Liver (tissue), 9 donors: Measurements from ENCODE around the gene PKP3. TPM values are rescaled to one million over a fixed set of nuclear protein-coding genes. Genes with fewer than 3 reads are reported as not detected.
A peak's percentile ranks its signal among the peaks of the same experiment; 100 is the strongest.

ENCODE experiments used
- DNase-seq: peaks from one replicate; pipeline ENCODE4 v3.0.0-alpha.2; 2017; ENCODE audit warnings: low spot score
- H3K27ac ChIP-seq, 2 donors: one replicate each; pipeline ENCODE4 v1.7.0; 2013; ENCODE audit warnings: inconsistent platforms in 2 of 2, low read length in 2 of 2, control low read depth in 1 of 2, low read depth in 1 of 2, mild to moderate bottlenecking in 1 of 2
- H3K27me3 ChIP-seq, 4 donors: one replicate each; pipeline versions ENCODE4 v1.6.1 to v1.7.0; 2013; ENCODE audit warnings: low read length in 3 of 4, inconsistent platforms in 1 of 4, mild to moderate bottlenecking in 1 of 4, moderate library complexity in 1 of 4; ENCODE audit not compliant: control insufficient read depth in 4 of 4, insufficient read depth in 4 of 4
- H3K36me3 ChIP-seq, 4 donors: one replicate each; pipeline versions ENCODE4 v1.6.1 to v1.7.0; 2013; ENCODE audit warnings: low read length in 3 of 4, mild to moderate bottlenecking in 3 of 4, low read depth in 1 of 4, moderate library complexity in 1 of 4; ENCODE audit not compliant: control insufficient read depth in 4 of 4, insufficient read depth in 3 of 4
- H3K4me1 ChIP-seq, 4 donors: one replicate each; pipeline versions ENCODE4 v1.6.1 to v1.7.0; 2013; ENCODE audit warnings: low read length in 3 of 4, mild to moderate bottlenecking in 3 of 4, moderate library complexity in 1 of 4; ENCODE audit not compliant: control insufficient read depth in 4 of 4, insufficient read depth in 4 of 4
- H3K4me3 ChIP-seq, 3 donors: one replicate each; pipeline versions ENCODE4 v1.6.1 to v1.7.0; 2013; ENCODE audit warnings: low read length in 3 of 3, control low read depth in 1 of 3, low read depth in 1 of 3, mild to moderate bottlenecking in 1 of 3
- H3K9ac ChIP-seq, 2 donors: one replicate each; pipeline ENCODE4 v1.7.0; 2013; ENCODE audit warnings: low read length in 2 of 2, mild to moderate bottlenecking in 2 of 2, moderate library complexity in 2 of 2, control low read depth in 1 of 2, low read depth in 1 of 2
- H3K9me3 ChIP-seq, 4 donors: one replicate each; pipeline versions ENCODE4 v1.6.1 to v1.7.0; 2013; ENCODE audit warnings: low read length in 3 of 4; ENCODE audit not compliant: control insufficient read depth in 4 of 4
- ATF3 ChIP-seq: IDR thresholded peaks from 2 replicates; pipeline ENCODE4 v1.6.1; 2016; ENCODE audit warnings: antibody characterized with exemption
- EGR1 ChIP-seq, 2 donors: IDR thresholded peaks; 2 replicates each; pipeline ENCODE4 v1.6.1; 2016 to 2018; ENCODE audit warnings: antibody characterized with exemption in 2 of 2, low read depth in 2 of 2
- GABPA ChIP-seq, 2 donors: IDR thresholded peaks in 1 of 2; conservative IDR thresholded peaks in 1 of 2; 2 replicates each; pipeline ENCODE4 v1.6.1; 2016; ENCODE audit warnings: antibody characterized with exemption in 2 of 2, mild to moderate bottlenecking in 1 of 2, moderate library complexity in 1 of 2
- HNF4A ChIP-seq, 2 donors: conservative IDR thresholded peaks; 2 replicates each; pipeline ENCODE4 v1.6.1; 2016; ENCODE audit warnings: antibody characterized with exemption in 2 of 2, mild to moderate bottlenecking in 2 of 2
- HNF4G ChIP-seq: IDR thresholded peaks from 2 replicates; pipeline ENCODE4 v1.6.1; 2016; ENCODE audit warnings: antibody characterized with exemption
- MAX ChIP-seq: IDR thresholded peaks from 2 replicates; pipeline ENCODE4 v1.6.1; 2016; ENCODE audit warnings: antibody characterized with exemption
- NR2F2 ChIP-seq: IDR thresholded peaks from 2 replicates; pipeline ENCODE4 v1.6.1; 2016; ENCODE audit warnings: antibody characterized with exemption
- RAD21 ChIP-seq, 2 donors: IDR thresholded peaks; 2 replicates each; pipeline ENCODE4 v1.6.1; 2016; ENCODE audit warnings: antibody characterized with exemption in 2 of 2, mild to moderate bottlenecking in 2 of 2
- REST ChIP-seq: IDR thresholded peaks from 2 replicates; pipeline ENCODE4 v1.6.1; 2016; ENCODE audit warnings: antibody characterized with exemption, mild to moderate bottlenecking
- RXRA ChIP-seq, 2 donors: IDR thresholded peaks; 2 replicates each; pipeline ENCODE4 v1.6.1; 2017 to 2018; ENCODE audit warnings: antibody characterized with exemption in 2 of 2, mild to moderate bottlenecking in 1 of 2
- SP1 ChIP-seq: IDR thresholded peaks from 2 replicates; pipeline ENCODE4 v1.6.1; 2018; ENCODE audit warnings: antibody characterized with exemption, mild to moderate bottlenecking
- TAF1 ChIP-seq: conservative IDR thresholded peaks from 2 replicates; pipeline ENCODE4 v1.6.1; 2016; ENCODE audit warnings: antibody characterized with exemption, mild to moderate bottlenecking
- ZBTB33 ChIP-seq: IDR thresholded peaks from 2 replicates; pipeline ENCODE4 v1.6.1; 2016; ENCODE audit warnings: antibody characterized with exemption
- WGBS: extraction: QIAGEN DNeasy Blood & Tissue Kit; methylation state at CpG from one replicate; pipeline ENCODE4 v1.1.7; 2013; 5-methylcytosine and 5-hydroxymethylcytosine counted together
- polyA plus RNA-seq, 2 donors: library from polyadenylated mRNA; stranded (reverse) in 1 of 2; unstranded in 1 of 2; fragments of 200-250 nt in 1 of 2; fragments of >200 nt in 1 of 2; fragmentation: Nextera tagmentation in 1 of 2; extraction: Ambion mirVana in 1 of 2; gene quantifications; one replicate each; pipeline versions ENCODE4 v1.2.1 to v1.2.3, GENCODE V29; 2013 to 2015
- total RNA-seq, 2 donors: library from RNA; depleted of rRNA; stranded (reverse); fragments of >200 nt; gene quantifications; one replicate each; pipeline ENCODE4 v1.2.3, GENCODE V29; 2014
- TF ChIP-seq, protein P1 (sequence below): fragments of 150-350 bp; IDR thresholded peaks from 2 replicates; pipeline ENCODE4 v1.5.1; 2017; ENCODE audit warnings: improper control_type of control experiment, low read depth, low read length; ENCODE audit not compliant: missing input control
- donor health status: healthy.
- donor health status: healthy.
- donor health status: healthy.
- donor health status: healthy.
- donor health status: healthy.

Gene PKP3
- total and polyA plus RNA-seq, 4 donors = 0.08 to 0.37 (median 0.25) TPM; not detected in 1

DNA sequence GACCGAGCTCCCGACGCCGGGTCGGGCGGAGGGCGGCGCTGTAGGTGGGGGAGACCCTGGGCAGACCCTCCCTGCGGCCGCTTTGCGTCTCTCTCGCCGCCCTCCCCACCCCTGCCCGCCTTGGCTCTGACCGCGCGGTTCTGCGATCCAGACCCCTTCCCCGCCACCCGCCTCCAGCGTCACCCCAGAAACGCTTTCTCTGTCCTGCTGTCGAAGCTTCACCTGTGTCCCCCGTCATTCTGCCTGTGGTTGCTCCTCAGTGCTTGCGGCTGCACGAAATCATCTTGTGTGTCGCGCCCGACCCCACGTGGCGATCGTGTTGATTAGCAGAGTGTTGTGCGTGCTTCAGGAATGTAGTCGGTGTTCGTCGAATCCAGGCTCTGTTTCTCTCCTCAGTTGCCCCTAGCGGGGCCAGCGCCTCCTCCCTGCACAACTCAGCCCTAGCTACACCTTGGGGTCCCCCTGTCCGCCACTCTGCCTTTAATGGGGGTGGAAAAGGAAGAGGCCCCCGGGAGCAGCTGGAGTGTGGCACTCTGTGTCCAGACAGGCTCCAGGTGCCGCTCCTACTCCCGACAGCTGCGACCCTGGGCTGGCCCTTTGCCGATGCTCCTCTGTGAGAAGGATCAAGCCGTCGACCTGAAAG is 56.9 kb downstream of the PKP3 start:
- Histone ChIP-seq H3K4me3 (peak overlapping the region; percentile 63 to 96 (median 73)), H3K36me3 (peaks cover 3 to 18% (median 5%) of the 10 kb centered on the region in 4 donors), H3K27me3 (no peaks in the 10 kb centered on the region), H3K9me3 (no peaks in the 10 kb centered on the region), H3K9ac (peak overlapping the region in 1 of 2 donors; percentile 75), H3K4me1 (peaks cover 8 to 33% (median 25%) of the 10 kb centered on the region in 4 donors), H3K27ac (peak overlapping the region; percentile 58 to 86)
- WGBS = 4% methylated on average over 46 of the region's 46 CpGs
- peak; percentile 53 for DNase-seq
- TF ChIP-seq HNF4A (conservative IDR thresholded peaks at IDR 0.05) = no peak
- no peak for TF ChIP-seq SP1
- no peak for TF ChIP-seq RXRA (IDR thresholded peaks at IDR 0.05)
- no peak for TF ChIP-seq ATF3
- TF ChIP-seq REST = no peak
- TF ChIP-seq GABPA (IDR thresholded peaks at IDR 0.05 in 1 of 2, conservative IDR thresholded peaks at IDR 0.05 in 1 of 2) = no peak
- no peak for TF ChIP-seq MAX
- TF ChIP-seq EGR1 (IDR thresholded peaks at IDR 0.05; ENCODE audit: low read depth in 2 of 2) = no peak
- no peak for TF ChIP-seq NR2F2
- TF ChIP-seq TAF1 = no peak
- peak; percentile 69 to 72 for TF ChIP-seq RAD21 (IDR thresholded peaks at IDR 0.05)
- TF ChIP-seq, protein P1, sequence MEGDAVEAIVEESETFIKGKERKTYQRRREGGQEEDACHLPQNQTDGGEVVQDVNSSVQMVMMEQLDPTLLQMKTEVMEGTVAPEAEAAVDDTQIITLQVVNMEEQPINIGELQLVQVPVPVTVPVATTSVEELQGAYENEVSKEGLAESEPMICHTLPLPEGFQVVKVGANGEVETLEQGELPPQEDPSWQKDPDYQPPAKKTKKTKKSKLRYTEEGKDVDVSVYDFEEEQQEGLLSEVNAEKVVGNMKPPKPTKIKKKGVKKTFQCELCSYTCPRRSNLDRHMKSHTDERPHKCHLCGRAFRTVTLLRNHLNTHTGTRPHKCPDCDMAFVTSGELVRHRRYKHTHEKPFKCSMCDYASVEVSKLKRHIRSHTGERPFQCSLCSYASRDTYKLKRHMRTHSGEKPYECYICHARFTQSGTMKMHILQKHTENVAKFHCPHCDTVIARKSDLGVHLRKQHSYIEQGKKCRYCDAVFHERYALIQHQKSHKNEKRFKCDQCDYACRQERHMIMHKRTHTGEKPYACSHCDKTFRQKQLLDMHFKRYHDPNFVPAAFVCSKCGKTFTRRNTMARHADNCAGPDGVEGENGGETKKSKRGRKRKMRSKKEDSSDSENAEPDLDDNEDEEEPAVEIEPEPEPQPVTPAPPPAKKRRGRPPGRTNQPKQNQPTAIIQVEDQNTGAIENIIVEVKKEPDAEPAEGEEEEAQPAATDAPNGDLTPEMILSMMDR = peak; percentile 19
- no peak for TF ChIP-seq ZBTB33

DNA sequence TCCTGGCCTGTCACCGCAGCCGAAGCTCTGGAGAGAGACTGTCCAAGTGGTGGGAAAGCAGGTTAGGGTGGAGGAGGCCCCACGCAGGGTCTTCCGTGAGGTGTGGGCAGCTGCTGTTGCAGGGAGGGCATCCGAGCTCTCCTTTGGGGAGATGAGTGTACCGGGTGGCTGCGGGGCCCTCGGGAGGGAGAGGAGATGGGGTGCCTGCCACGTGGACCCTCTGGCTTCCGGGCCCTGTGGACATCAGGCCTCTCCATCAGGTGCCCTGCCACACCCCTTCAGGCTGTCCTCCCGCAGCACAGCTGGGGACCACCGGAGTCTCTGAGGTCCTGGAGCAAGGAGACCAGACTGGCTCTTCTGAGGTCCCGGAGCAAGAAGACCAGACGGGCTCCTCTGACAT is 57.7 kb downstream of the PKP3 start:
- no peaks in the 10 kb centered on the region for H3K27me3 ChIP-seq
- 95% methylated on average over 14 of the region's 14 CpGs for WGBS
- DNase-seq = no peak
- H3K9me3 ChIP-seq = no peaks in the 10 kb centered on the region
- H3K9ac ChIP-seq = peak overlapping the region in 1 of 2 donors; percentile 34
- H3K36me3 ChIP-seq = peaks cover 3 to 18% (median 5%) of the 10 kb centered on the region in 4 donors
- H3K4me3 ChIP-seq = no peak overlapping the region
- H3K4me1 ChIP-seq = peaks cover 8 to 31% (median 23%) of the 10 kb centered on the region in 4 donors
- TF ChIP-seq HNF4G (no peak), NR2F2 (no peak), HNF4A (conservative IDR thresholded peaks at IDR 0.05) (no peak), SP1 (no peak), REST (no peak)
- TF ChIP-seq, protein P1 = no peak
- H3K27ac ChIP-seq = no peak overlapping the region
